Colon (tissue), 2 donors: ENCODE data around the gene NFASC.

Source experiments
- FAIRE-seq: peaks from 2 replicates; lab custom pipeline; 2012; peaks lifted over from hg19 to GRCh38; lab: Jason Lieb, UNC
- donor health status: control.
- donor health status: control.

The NFASC gene

DNA sequence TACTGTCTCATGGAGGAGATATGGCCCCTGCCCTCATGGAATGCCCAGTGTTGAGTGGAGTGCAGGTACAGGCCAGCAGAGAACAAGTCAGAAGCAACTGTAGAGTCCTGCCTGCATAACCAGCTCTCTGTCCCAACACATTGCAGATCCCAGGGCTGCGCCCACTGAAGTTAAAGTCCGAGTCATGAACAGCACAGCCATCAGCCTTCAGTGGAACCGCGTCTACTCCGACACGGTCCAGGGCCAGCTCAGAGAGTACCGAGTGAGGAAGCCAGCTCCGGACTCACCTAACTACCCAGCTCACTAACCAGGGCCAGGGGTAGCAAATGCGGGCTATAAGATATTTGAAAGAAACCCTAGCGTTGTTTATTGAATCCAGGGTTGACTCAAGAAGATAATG, 113.2 kb downstream of the NFASC start:
- FAIRE-seq, result no peak

DNA sequence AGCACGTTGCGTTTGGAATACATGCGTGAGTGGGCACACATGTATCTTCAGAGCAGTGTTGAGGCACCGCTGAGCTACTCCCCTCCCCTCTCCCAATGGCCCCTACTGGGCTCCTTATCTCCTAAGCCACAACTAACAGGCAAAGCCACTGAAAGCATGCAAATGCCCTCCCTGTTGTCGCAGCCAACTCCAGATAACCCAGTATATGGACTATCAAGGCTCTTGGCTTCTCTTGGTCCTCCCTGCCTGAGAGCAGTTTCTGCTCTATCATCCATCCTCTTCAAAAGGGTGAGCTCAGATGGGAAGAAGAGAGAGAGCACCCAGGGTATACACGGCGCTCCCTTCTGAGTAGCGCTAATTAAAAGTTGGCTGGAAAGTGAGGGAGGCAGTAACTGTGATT, 113.8 kb downstream of the NFASC start:
- FAIRE-seq, result no peak

DNA sequence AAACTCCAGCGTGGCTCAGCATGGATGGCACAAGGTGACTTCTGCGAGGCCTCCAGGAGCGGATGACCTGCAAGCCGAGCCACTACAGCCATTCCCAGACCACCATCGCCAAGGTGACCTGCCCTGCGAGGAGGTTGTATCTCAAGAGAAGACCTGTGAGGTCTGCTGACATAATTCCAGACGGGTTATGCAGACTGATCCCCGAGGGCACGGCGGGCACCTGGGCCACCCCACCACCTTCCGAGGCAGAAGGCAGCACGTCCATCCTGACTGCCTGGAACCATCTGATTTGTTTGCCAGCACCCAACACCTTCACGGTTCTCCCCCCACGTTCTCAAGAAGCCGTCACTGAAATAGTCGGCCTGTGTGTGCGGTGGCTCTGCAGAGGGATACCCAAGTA, 115.5 kb downstream of the NFASC start:
- no peak for FAIRE-seq

DNA sequence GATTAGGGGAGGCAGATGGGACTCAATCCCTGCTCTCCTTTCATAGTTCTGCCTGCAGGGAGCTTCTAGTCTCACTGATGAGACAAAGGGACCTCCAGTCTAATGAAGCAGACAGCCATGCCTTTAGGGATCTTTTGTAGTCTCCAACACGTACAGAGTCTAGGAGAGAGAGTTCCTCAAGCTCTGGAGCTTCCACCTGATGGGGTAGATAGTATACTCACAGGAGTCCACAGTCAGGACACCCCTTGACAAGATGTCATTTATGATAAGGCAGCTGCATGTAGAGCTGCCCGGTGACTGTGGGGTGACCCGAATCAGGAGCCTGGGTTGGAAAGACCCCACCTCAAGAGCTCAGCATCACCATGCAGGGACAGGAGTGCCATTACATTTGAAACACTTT, 117.0 kb downstream of the NFASC start:
- no peak for FAIRE-seq

DNA sequence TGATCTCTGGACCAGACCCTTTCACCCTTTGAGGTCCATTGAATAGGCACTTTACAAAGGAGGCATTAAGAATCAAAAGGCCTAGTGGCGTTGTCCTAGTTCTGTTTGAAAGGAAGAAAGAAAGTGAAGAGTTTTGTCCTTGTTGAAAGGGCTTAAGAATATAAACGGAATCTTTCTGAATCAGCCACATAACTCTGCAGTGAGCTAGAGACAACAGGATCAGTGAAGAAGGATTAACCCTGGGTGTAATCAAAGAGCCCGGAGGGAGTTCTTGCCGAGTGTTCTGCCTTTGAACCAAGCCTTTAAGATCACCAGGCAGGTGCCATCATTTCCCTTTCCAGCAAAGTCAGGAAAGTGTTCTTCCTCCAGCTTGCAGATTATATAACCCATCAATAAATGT, 117.5 kb downstream of the NFASC start:
- FAIRE-seq, result no peak

DNA sequence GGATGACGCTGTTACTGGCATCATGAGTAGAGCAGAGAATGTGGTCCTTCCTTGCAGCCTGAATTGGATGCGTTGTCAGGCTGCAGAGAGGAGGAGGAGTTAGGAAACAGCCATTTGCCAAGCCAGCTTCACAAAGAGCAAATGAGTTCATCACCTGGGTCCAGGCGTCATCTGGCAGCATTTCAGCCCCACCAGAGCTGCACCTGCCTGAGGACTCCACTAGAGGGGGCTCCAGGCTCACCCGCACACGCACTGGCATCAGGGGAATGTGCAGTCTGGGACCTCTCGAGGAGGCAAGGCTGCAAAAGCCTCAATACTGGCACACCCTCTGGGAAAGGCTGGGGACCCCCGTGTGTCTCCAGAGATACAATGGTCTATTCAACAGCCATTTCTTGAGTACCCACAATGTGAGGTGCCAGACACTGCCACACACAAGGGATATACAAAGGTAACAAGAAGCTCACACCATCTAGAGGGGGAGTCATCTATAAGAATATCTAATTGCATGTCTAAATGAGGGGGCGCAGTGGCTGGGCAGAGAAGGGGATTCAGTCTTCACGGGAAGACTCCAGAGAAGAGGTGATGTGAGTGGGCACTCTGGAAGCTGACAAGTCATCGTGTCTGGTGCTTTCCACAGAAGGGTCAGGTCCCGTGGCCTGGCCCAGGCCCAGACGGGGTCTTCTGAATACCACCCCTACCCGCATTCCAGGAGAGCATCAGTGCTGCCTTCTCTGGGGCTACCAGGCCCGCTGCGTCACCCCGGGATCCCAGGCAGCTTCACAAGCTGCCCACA, 118.8 kb downstream of the NFASC start:
- FAIRE-seq, result no peak

DNA sequence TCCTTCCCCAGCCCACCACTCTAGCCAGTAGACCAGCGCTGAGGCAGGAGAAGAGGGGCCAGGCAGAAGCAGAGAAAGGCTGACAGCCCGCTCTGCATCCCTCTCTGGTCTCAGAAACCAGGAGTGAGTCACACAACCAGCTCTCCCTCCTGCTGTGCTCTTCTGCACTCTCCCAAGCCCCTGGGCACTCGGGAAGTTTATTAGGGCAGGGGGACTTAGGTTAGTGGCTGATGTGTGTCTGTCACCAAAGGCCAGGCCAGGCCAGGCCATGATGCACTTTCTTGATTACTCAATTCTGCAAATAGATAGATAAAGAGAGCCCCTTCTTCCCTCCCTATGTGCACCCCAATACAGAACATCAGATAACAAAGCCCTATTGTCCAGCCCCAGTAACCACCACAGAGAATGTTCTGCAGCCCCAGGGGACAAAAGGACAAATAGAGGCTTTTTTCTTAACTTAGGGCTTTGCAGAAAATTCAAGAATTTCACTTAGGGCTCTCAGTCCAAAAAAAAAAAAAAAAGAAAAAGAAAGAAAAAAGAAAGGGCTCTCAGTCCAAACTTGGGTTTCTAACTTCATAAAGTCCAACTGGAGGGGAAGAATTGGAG, 119.5 kb downstream of the NFASC start:
- no peak for FAIRE-seq

DNA sequence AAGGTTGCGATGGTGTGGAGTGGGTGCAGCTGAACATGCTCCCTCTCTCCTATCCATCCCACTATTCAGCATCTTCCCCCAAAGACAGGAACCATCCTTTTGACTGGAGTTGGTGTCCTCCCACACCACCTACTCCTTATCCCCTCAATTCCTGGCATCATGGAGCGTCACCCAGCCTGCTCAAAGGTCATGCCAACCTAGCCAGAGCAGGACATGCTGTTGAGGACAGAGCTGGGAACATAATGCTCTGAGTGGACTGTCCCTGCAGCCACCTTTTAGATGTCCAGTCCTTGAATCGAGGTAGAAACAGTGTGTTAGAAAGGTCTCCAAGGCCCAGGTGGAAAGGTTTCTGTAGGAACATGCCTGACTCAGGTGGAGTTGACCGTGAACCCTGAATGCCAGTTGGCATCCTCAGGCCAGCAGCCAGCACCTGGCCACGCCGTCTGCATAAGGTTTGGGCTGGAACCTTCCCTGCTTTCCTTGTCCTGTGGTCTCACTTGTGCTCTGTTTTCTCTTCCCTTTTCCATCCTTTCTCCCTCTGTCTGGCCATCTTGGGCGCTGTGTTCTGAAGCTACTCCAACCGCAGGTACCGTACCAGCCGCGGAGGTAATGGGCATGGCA, 120.2 kb downstream of the NFASC start:
- no peak for FAIRE-seq

DNA sequence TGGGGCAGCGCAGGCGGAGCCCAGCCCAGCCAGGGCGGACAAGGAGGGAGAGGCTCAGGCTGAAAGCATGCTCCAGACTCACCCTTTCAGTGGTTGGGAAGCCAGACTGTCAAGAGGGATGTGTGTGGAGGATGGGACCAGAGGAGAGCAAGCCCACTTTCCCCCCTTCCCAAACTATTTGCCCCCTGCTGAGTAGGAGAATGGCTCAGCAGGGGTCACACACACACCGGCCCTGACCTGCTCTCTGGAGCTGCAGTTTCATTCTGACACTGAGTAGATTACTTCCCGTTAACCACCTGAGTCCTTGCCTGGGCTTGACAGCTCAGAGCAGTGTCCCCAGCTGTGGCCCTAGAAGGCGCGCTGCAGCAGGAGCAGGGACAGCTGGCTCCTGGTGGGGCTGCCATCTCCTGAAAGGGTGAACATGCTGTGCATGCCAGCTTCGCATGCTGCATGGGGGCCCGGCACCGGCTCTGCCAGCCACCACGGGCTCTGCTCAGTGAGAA, 120.7 kb downstream of the NFASC start:
- FAIRE-seq, result no peak

DNA sequence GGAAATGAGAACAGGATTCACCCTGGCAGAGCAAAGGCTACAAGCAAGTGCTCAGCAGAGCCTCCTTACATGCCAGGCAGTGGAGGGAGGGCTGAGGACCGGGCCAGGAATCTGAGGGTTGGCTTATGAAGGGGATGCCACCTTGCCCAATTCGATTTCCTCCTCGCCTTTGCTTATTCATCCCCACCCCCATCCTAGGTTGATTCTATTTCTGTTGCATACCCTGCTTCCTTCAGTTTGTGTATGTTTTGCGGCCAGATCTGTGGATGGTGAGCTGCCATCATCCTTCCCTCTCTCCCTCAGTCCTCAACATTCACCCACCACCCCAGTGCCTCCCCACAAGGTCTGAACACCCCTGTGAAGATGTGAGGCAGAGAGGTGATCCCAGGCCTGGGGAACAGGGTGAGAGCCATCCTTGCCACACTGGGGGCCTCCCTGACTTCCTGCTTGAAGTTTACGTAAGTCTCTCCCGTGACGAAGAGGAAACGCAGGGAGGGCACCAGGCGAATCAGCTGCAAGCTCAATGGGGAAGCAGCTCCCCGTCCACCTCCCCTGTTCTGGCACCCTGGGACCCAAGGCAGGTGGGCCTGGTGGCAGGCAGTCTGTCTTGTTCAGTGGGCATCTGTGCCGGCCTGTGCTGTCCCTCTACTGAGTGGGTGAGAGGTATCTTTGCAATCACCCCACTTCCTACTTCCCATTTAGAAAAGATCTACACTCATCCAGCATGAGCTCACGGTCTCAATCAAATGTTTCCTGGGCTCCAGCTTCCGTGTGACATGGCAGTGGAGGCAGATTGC, 121.7 kb downstream of the NFASC start:
- FAIRE-seq, result no peak

DNA sequence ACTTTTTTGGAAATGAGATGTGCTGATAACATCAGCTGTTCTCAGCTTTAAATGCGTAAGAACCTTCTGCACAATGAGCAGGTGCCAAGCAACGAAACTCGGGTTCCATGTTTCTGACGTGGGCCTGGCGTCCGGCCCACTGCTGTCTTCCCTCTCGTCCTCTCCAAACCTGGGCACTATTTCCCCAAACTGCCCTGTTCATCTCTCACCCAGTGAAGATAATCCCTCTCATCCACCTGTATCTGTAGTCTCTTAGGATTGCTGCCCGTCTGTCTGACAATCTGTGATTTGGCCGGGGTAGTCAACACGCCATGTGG, 122.3 kb downstream of the NFASC start:
- FAIRE-seq, result no peak

DNA sequence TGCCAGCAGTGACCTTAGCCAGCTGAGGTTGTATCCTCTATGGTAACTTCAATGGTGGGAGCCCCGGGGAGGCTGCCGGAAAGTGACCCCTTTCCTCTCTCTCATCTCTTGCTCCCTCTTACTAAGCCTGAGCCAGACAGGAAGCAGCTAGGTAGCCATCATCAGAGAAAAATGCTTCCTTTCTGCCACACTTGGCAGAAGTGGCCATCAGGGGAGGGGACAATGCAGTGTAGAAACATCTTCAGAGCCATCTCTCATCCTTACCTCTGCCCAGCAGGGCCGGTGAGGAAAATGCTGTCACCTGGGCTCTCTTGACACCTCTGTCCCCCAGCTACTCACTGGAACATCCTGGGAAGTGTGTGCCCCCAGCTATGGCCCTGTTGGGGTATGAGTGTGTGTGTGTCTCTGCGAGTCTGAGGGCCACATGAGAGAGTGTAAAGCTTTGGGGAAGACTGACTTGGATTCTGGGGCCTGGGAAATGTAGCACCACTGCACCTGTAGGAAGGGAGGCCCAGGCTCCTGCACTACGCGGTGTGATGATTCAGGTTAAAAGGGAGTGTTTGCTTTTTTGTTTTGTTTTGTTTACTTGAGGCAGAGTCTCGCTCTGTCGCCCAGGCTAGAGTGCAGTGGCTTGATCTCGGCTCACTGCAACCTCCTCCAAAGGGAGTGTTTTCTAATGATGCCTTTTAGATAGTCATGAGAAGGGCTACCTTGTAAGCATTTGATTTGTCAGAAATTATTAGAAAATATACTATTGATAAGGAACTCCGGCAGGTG, 123.6 kb downstream of the NFASC start:
- FAIRE-seq, result no peak

DNA sequence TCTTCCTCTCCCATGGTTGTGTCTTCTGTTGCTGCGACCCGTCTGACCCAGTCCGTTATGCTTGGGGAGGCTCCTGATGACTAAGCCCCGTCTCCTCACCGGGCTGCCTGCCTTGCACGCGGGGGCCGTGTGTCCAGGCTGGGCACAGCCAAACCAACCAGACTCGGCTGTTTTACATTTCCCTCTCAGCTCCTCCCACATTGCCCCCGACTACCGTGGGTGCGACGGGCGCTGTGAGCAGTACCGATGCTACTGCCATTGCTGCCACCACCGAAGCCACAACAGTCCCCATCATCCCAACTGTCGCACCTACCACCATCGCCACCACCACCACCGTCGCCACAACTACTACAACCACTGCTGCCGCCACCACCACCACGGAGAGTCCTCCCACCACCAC, 126.3 kb downstream of the NFASC start:
- FAIRE-seq, result no peak

DNA sequence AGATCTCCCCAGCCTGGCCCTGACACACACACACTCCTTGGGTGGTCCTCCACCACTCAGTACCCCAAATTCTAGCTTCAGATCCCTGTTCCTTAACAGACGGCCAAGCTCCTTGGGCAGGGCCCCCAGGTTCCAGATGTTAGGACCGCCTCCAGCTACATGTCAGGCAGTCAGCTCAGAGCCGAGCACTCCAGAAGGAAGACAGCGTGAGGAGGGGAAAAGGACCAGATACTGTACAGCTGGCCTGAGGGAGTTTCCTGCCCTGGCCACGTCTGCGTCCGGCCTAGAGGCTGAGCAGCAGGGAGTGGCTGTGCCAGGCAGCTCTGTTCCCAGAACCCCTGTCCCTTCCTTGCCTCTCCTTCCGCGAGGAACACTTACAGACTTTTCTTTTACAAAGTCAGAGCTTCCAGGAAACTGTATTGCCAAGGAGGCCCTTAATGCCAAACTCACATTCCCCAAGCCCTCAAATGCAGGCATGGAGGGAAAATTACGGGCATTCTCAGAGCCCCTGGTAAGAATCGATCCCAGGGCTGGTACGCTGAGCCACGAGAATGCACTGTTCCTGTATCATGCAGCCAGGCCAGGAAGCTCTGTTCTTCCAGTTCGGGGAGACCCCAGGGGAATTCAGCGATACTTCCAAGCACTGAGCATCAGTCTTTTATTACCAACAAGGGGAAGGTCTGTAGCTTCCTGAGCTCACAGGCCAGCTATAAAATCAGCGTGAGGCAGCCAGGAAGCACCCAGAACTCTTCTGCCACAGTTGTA, 127.1 kb downstream of the NFASC start:
- FAIRE-seq, result no peak

DNA sequence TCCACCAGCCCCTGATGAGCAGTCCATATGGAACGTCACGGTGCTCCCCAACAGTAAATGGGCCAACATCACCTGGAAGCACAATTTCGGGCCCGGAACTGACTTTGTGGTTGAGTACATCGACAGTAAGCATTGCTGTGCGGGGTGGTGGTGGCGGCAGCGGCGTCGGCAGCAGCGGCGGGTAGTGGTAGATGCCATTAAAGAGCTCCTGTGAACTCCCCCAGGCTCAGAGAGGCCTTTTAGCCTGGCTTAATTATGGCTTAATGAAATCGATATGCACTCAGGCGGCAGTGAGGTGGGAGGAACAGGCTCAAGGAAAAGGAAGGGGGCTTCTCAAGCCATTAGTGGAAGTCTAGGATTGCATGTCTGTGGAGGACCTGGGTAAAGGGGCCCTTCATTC, 130.5 kb downstream of the NFASC start:
- FAIRE-seq, result no peak

DNA sequence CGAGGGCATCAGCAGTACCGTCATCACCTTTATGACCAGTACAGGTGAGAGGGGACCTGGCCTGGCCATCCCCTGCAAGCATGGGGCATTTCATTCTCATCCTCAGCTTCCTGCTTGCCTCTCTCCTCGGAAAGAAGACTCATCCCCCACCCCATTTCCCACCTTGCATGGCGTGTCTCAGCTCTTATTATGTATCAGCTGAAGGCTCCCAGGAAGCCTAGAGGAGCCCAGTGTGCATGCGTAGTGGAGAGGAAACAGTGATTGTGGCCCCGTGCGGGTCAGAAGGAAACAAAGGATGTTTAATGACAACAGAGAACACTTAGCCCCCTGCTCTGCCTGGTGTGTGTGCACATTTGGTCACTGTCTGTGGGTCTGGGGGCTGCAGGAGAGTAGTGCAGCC, 132.0 kb downstream of the NFASC start:
- FAIRE-seq, result no peak

DNA sequence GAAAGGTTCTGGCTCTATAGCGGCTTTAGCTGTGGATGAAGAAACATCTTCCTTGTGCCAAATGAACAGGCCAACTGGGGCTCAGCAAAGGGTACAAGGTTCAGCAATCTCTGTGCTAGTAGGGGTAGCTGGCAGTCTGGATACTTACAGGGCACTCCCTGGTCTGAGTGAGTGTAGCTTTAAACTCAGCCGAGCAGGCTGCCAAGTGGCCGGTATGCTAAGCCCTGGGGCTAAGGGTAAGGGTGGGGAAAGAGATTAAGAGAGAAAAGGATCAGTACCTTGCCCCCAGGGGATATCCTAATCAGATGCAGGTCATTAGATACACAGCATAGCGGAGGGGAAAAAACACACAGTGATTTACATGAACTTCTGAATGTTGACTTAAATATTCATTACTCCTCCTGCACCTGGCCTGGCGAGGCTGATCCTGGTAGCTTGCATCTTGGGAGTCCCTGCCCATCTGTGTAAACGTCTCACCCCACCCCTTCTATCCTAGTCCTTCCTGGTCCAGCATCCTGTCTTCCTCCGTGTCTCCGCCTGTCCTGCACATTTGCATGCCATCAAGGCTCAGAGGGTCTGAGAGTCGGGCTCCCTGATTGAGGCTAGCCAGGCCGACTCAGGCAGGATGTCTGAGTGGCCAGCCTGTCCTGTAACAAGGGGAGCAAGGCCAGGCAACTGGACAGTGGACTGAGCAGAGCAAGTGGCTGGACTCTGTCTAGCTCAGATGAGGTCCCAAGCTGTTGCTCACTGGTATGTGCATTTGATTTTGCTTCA, 132.9 kb downstream of the NFASC start:
- no peak for FAIRE-seq

DNA sequence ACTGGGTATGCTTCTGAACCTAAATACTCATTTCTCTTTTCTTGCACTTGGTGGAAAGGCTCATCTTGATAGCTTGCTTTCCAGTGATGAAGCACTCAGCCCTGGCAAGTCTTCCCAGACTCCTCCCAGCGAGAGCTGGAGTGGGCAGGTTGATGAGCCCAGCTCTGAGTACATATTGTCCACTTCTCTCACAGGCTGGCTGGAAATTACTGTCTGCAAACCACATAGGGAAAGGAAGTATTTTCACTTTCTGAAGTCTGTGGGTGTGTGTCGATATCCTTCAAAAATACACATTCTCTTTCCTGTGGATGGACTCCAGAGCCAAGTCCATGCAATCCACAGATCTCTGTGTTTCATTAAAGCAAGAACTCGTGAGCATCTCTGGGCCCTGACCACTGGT, 133.7 kb downstream of the NFASC start:
- FAIRE-seq, result no peak

DNA sequence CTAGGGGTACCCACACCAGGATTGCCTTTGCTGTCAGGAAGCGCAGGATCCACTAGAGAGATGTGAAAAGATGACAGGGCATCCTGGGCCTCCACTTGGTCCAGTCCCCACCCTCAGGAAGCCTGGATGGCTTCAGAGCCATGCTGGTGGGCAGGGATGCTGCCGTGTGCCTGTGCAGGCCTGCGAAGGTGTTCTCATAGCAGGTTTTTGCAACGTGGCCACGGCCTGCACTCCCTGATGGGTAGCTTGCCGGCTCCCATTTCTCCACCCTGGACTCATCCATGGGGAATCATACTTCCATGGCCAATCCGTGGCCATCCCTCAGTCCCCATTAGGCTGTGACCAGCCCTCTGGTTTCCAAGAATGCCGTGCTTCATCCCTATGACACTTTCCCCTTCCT, 138.2 kb downstream of the NFASC start:
- no peak for FAIRE-seq

DNA sequence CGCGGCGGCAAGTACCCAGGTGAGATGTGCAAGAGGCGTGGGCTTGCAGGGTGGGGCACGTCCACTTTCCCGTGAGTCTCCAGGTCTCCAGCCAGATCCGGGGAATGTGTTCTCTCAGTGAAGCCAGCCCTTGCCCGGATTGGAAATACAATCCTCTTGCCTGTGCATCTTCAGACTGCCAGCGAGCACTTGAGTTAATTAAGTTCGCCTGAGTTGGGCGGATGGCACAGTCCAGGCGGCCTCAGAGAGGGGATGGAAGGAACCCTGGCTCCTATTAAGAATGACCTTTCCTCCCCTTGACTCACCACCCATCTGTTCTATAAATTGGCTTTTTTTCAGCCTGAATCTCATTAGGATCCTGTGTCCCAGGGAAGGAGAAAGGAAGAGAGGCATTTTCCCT, 139.0 kb downstream of the NFASC start:
- no peak for FAIRE-seq
